Measurements from ENCODE around the gene SH3PXD2A. TPM values are rescaled to one million over a fixed set of nuclear protein-coding genes. Genes with fewer than 3 reads are reported as not detected.
"Not testable (repeated sequence)": the region's sequence is repeated elsewhere in the genome, so short reads cannot be mapped to it uniquely, and the experiment has no call there.

Gene SH3PXD2A
- total RNA-seq, 2 experiments from 2014 or later = 16.5 to 17.9 TPM

GRCh38 chr10:103772846-103773245 is 82.5 kb downstream of the SH3PXD2A start:
- not testable (repeated sequence) for H3K27me3 Mint-ChIP-seq; DNase-seq; H3K36me3 Mint-ChIP-seq (ENCODE audit: low read depth); H3K9me3 Mint-ChIP-seq
- ChIA-PET CTCF (interaction anchor here (0.6 to 5.0 kb wide), 14 partner anchors 9 to 180 kb away, joined by 3 to 30 read pairs (median 6); no protein-coding TSS in a partner anchor), POLR2A (interaction anchor here (0.8 to 4.1 kb wide), 10 partner anchors 9 to 348 kb away, joined by 4 to 25 read pairs (median 10); partner anchors contain the start of gene SH3PXD2A)
- Mint-ChIP-seq H3K4me3 (peak overlapping the region; percentile 79), H3K4me1 (peaks cover 35% of the 10 kb centered on the region), H3K27ac (peak overlapping the region; percentile 90)

GRCh38 chr10:103772096-103772845 is 83.1 kb downstream of the SH3PXD2A start:
- Mint-ChIP-seq H3K27ac (peak overlapping the region; percentile 90), H3K9me3 (no peaks in the 10 kb centered on the region), H3K36me3 (ENCODE audit: low read depth) (no peaks in the 10 kb centered on the region), H3K4me3 (peak overlapping the region; percentile 79), H3K4me1 (peaks cover 40% of the 10 kb centered on the region), H3K27me3 (peaks cover 6% of the 10 kb centered on the region)
- ChIA-PET POLR2A (interaction anchor here (0.7 to 4.1 kb wide), 12 partner anchors 9 to 349 kb away, joined by 3 to 25 read pairs (median 4); partner anchors contain the start of gene SH3PXD2A), CTCF (interaction anchor here (0.6 to 5.0 kb wide), 15 partner anchors 8 to 180 kb away, joined by 3 to 30 read pairs (median 4); no protein-coding TSS in a partner anchor)
- DNase-seq = peak; percentile 78

- H3K4me1 Mint-ChIP-seq = peaks cover 60% of the 10 kb centered on the region
- no peak overlapping the region for H3K27ac Mint-ChIP-seq
- H3K36me3 Mint-ChIP-seq (ENCODE audit: low read depth) = no peaks in the 10 kb centered on the region
- POLR2A ChIA-PET = interaction anchor here (3.1 to 4.1 kb wide), 2 partner anchors 12 kb away, joined by 23 to 25 read pairs; no protein-coding TSS in a partner anchor
- peaks cover 6% of the 10 kb centered on the region for H3K27me3 Mint-ChIP-seq
- CTCF ChIA-PET = interaction anchor here (2.0 to 5.0 kb wide), 2 partner anchors 11 to 17 kb away, joined by 8 to 30 read pairs; no protein-coding TSS in a partner anchor
- H3K9me3 Mint-ChIP-seq = no peaks in the 10 kb centered on the region
- DNase-seq = no peak
- no peak overlapping the region for H3K4me3 Mint-ChIP-seq
Measured at GRCh38 chr10:103770139-103770538, 85.2 kb downstream of the SH3PXD2A start.

- Mint-ChIP-seq H3K4me1 (peaks cover 70% of the 10 kb centered on the region), H3K36me3 (ENCODE audit: low read depth) (peaks cover under 1% of the 10 kb centered on the region), H3K27me3 (peaks cover 6% of the 10 kb centered on the region), H3K9me3 (no peaks in the 10 kb centered on the region), H3K27ac (no peak overlapping the region), H3K4me3 (no peak overlapping the region)
- no peak for DNase-seq
- ChIA-PET CTCF (interaction anchor here (1.0 kb wide), 1 partner anchor 89 kb away, joined by 5 read pairs; no protein-coding TSS in a partner anchor), POLR2A (interaction anchor here (1.1 kb wide), 1 partner anchor 22 kb away, joined by 5 read pairs; no protein-coding TSS in a partner anchor)
Measured at GRCh38 chr10:103769176-103769575, 86.2 kb downstream of the SH3PXD2A start.

GRCh38 chr10:103768345-103768744 is 87.0 kb downstream of the SH3PXD2A start:
- Mint-ChIP-seq H3K9me3 (no peaks in the 10 kb centered on the region), H3K4me1 (peaks cover 76% of the 10 kb centered on the region), H3K4me3 (no peak overlapping the region), H3K27ac (no peak overlapping the region), H3K27me3 (peaks cover 6% of the 10 kb centered on the region), H3K36me3 (ENCODE audit: low read depth) (peaks cover 4% of the 10 kb centered on the region)
- ChIA-PET POLR2A (no interaction called here), CTCF (interaction anchor here (1.0 to 1.2 kb wide), 2 partner anchors 80 to 90 kb away, joined by 5 to 8 read pairs; no protein-coding TSS in a partner anchor)
- no peak for DNase-seq

- Mint-ChIP-seq H3K4me3 (no peak overlapping the region), H3K4me1 (peaks cover 80% of the 10 kb centered on the region), H3K36me3 (ENCODE audit: low read depth) (peaks cover 4% of the 10 kb centered on the region), H3K9me3 (no peaks in the 10 kb centered on the region), H3K27me3 (peaks cover 6% of the 10 kb centered on the region), H3K27ac (no peak overlapping the region)
- POLR2A ChIA-PET = interaction anchor here (1.6 kb wide), 1 partner anchor 354 kb away, joined by 4 read pairs; the partner anchor contains the start of gene SFR1
- no peak for DNase-seq
- CTCF ChIA-PET = interaction anchor here (0.7 to 1.2 kb wide), 2 partner anchors 34 to 80 kb away, joined by 3 to 8 read pairs; no protein-coding TSS in a partner anchor
Measured at GRCh38 chr10:103767756-103768155, 87.6 kb downstream of the SH3PXD2A start.

GRCh38 chr10:103766751-103767505 is 88.4 kb downstream of the SH3PXD2A start:
- H3K27me3 Mint-ChIP-seq = peaks cover 6% of the 10 kb centered on the region
- peaks cover 76% of the 10 kb centered on the region for H3K4me1 Mint-ChIP-seq
- H3K27ac Mint-ChIP-seq = no peak overlapping the region
- H3K9me3 Mint-ChIP-seq = no peaks in the 10 kb centered on the region
- ChIA-PET POLR2A (interaction anchor here (1.2 to 4.7 kb wide), 6 partner anchors 9 to 355 kb away, joined by 3 to 81 read pairs (median 8); partner anchors contain the start of genes SFR1 and SH3PXD2A), CTCF (interaction anchor here (0.6 to 5.1 kb wide), 4 partner anchors 15 to 35 kb away, joined by 3 to 67 read pairs (median 6); no protein-coding TSS in a partner anchor)
- no peak for DNase-seq
- no peak overlapping the region for H3K4me3 Mint-ChIP-seq
- H3K36me3 Mint-ChIP-seq (ENCODE audit: low read depth) = peaks cover 4% of the 10 kb centered on the region

GRCh38 chr10:103765981-103766380 is 89.4 kb downstream of the SH3PXD2A start:
- ChIA-PET CTCF (interaction anchor here (0.6 to 5.1 kb wide), 6 partner anchors 16 to 89 kb away, joined by 3 to 67 read pairs (median 7); no protein-coding TSS in a partner anchor), POLR2A (interaction anchor here (0.8 to 4.7 kb wide), 9 partner anchors 8 to 356 kb away, joined by 3 to 81 read pairs (median 4); partner anchors contain the start of genes SFR1 and SH3PXD2A)
- Mint-ChIP-seq H3K4me1 (peaks cover 73% of the 10 kb centered on the region), H3K4me3 (peak overlapping the region; percentile 38), H3K36me3 (ENCODE audit: low read depth) (peaks cover 4% of the 10 kb centered on the region), H3K27me3 (peaks cover 4% of the 10 kb centered on the region), H3K27ac (peak overlapping the region; percentile 77), H3K9me3 (no peaks in the 10 kb centered on the region)
- DNase-seq = peak; percentile 83

- CTCF ChIA-PET = interaction anchor here (0.9 to 5.1 kb wide), 7 partner anchors 8 to 83 kb away, joined by 4 to 67 read pairs (median 8); no protein-coding TSS in a partner anchor
- DNase-seq = peak; percentile 34
- peak overlapping the region; percentile 4 for H3K4me3 Mint-ChIP-seq
Measured at GRCh38 chr10:103765168-103765567, 90.2 kb downstream of the SH3PXD2A start.

GRCh38 chr10:103764296-103765088 is 90.9 kb downstream of the SH3PXD2A start:
- peak overlapping the region; percentile 18 for H3K4me3 Mint-ChIP-seq
- peaks cover 76% of the 10 kb centered on the region for H3K4me1 Mint-ChIP-seq
- DNase-seq = no peak
- H3K27me3 Mint-ChIP-seq = no peaks in the 10 kb centered on the region
- POLR2A ChIA-PET = interaction anchor here (1.1 to 4.7 kb wide), 9 partner anchors 8 to 357 kb away, joined by 3 to 81 read pairs (median 10); partner anchors contain the start of genes SFR1 and SH3PXD2A
- CTCF ChIA-PET = interaction anchor here (0.9 to 5.1 kb wide), 7 partner anchors 8 to 84 kb away, joined by 4 to 67 read pairs (median 8); no protein-coding TSS in a partner anchor
- H3K9me3 Mint-ChIP-seq = no peaks in the 10 kb centered on the region
- H3K27ac Mint-ChIP-seq = peak overlapping the region; percentile 77
- peaks cover 4% of the 10 kb centered on the region for H3K36me3 Mint-ChIP-seq (ENCODE audit: low read depth)

More at GRCh38 chr10:103765168-103765567, 90.2 kb downstream of the SH3PXD2A start:
- Mint-ChIP-seq H3K9me3 (no peaks in the 10 kb centered on the region), H3K27me3 (peaks cover 3% of the 10 kb centered on the region), H3K4me1 (peaks cover 72% of the 10 kb centered on the region), H3K36me3 (ENCODE audit: low read depth) (peaks cover 4% of the 10 kb centered on the region), H3K27ac (peak overlapping the region; percentile 77)
- POLR2A ChIA-PET = interaction anchor here (0.8 to 4.7 kb wide), 10 partner anchors 7 to 357 kb away, joined by 3 to 81 read pairs (median 7); partner anchors contain the start of genes SFR1 and SH3PXD2A
